ENCODE results near the gene FGF6. TPM values are rescaled to one million over a fixed set of nuclear protein-coding genes. Genes with fewer than 3 reads are reported as not detected.

Gene FGF6
- total and polyA plus RNA-seq, 2 experiments from 2014 or later = not detected

Other genes starting within 250 kb of the FGF6 start
- 208 and 224 TPM in 2 replicates for gene CCND2, start 172.1 kb downstream of the FGF6 start, total RNA-seq (2014; rRNA removed; shearing (Covaris generic))
- gene CCND2, start 172.1 kb downstream of the FGF6 start, polyA plus RNA-seq (2016; fragmentation: Nextera tagmentation; extraction: Ambion mirVana) = 70.1 and 75.6 TPM in 2 replicates
- gene TIGAR, start 124.6 kb downstream of the FGF6 start, total RNA-seq (2014; rRNA removed; shearing (Covaris generic)) = 10.4 and 17.0 TPM in 2 replicates
- 9.3 and 13.3 TPM in 2 replicates for gene TIGAR, start 124.6 kb downstream of the FGF6 start, polyA plus RNA-seq (2016; fragmentation: Nextera tagmentation; extraction: Ambion mirVana)
- gene FGF23, start 66.1 kb downstream of the FGF6 start, total RNA-seq (2014; rRNA removed; shearing (Covaris generic)) = 0.23 and 0.56 TPM in 2 replicates
- gene FGF23, start 66.1 kb downstream of the FGF6 start, polyA plus RNA-seq (2016; fragmentation: Nextera tagmentation; extraction: Ambion mirVana) = 0.19 and 0.44 TPM in 2 replicates
- 75.2 and 84.5 TPM in 2 replicates for gene RAD51AP1, start 93.1 kb upstream of the FGF6 start, total RNA-seq (2014; rRNA removed; shearing (Covaris generic))
- gene RAD51AP1, start 93.1 kb upstream of the FGF6 start, polyA plus RNA-seq (2016; fragmentation: Nextera tagmentation; extraction: Ambion mirVana) = 112 and 119 TPM in 2 replicates
- gene DYRK4, start 116.4 kb upstream of the FGF6 start, total RNA-seq (2014; rRNA removed; shearing (Covaris generic)) = 11.3 and 15.0 TPM in 2 replicates
- 16.9 and 17.3 TPM in 2 replicates for gene DYRK4, start 116.4 kb upstream of the FGF6 start, polyA plus RNA-seq (2016; fragmentation: Nextera tagmentation; extraction: Ambion mirVana)
- 1.9 and 3.2 TPM in 2 replicates for gene AKAP3, start 203.2 kb upstream of the FGF6 start, total RNA-seq (2014; rRNA removed; shearing (Covaris generic))
- gene AKAP3, start 203.2 kb upstream of the FGF6 start, polyA plus RNA-seq (2016; fragmentation: Nextera tagmentation; extraction: Ambion mirVana) = 1.3 and 1.4 TPM in 2 replicates
- 17.8 and 35.4 TPM in 2 replicates for gene NDUFA9, start 203.3 kb upstream of the FGF6 start, total RNA-seq (2014; rRNA removed; shearing (Covaris generic))
- gene NDUFA9, start 203.3 kb upstream of the FGF6 start, polyA plus RNA-seq (2016; fragmentation: Nextera tagmentation; extraction: Ambion mirVana) = 71.0 and 79.8 TPM in 2 replicates

Measured in GM23338 (cell line).